Brain microvascular endothelial cell (primary cell): ENCODE measurements around the gene SBNO2.

Experiments used
- DNase-seq: peaks from one replicate; pipeline ENCODE4 v3.0.0-alpha.2; 2020
- H3K27ac ChIP-seq: fragments of 250-450 bp; sonication (Bioruptor Pico); 2 replicates; pipeline ENCODE4 v1.5.1; 2020; ENCODE audit warnings: mild to moderate bottlenecking, moderate library complexity
- H3K27me3 ChIP-seq: fragments of 250-450 bp; sonication (Bioruptor Pico); replicated peaks from 2 replicates; pipeline ENCODE4 v1.5.1; 2020; ENCODE audit warnings: mild to moderate bottlenecking
- H3K36me3 ChIP-seq: fragments of 250-450 bp; sonication (Bioruptor Pico); replicated peaks from 2 replicates; pipeline ENCODE4 v1.5.1; 2020; ENCODE audit warnings: mild to moderate bottlenecking
- H3K4me3 ChIP-seq: 2 replicates; pipeline ENCODE4 v1.5.1; 2011; ENCODE audit warnings: low read depth, mild to moderate bottlenecking, control low read depth, low read length, moderate library complexity
- CTCF ChIP-seq: IDR thresholded peaks from 2 replicates; pipeline ENCODE4 v1.5.1; 2011; ENCODE audit warnings: low read depth, mild to moderate bottlenecking, moderate library complexity, low read length, control low read depth, inconsistent platforms; ENCODE audit errors: missing control alignments
- in situ Hi-C: cut with HindIII; loops from 2 replicates; pipeline ENCODE4 v1.10.0; 2017; ENCODE audit warnings: low sequenced_read_pairs, low pct_ligation_motif_present

SBNO2 gene

GRCh38 chr19:1088416-1089010, 85.6 kb downstream of the SBNO2 start:
- DNase-seq, result no peak
- Histone ChIP-seq H3K27ac (no peak overlapping the region), H3K36me3 (peaks cover 39% of the 10 kb centered on the region), H3K27me3 (no peaks in the 10 kb centered on the region), H3K4me3 (no peak overlapping the region)
- no peak for TF ChIP-seq CTCF
- in situ Hi-C loops, result no loop called here

- TF ChIP-seq CTCF, result no peak
- in situ Hi-C loops, result no loop called here
- H3K27ac ChIP-seq, result no peak overlapping the region
- peaks cover 34% of the 10 kb centered on the region for H3K36me3 ChIP-seq
- no peaks in the 10 kb centered on the region for H3K27me3 ChIP-seq
- DNase-seq, result no peak
- no peak overlapping the region for H3K4me3 ChIP-seq
Observed at GRCh38 chr19:1087813-1088415, 86.2 kb downstream of the SBNO2 start.

DNA sequence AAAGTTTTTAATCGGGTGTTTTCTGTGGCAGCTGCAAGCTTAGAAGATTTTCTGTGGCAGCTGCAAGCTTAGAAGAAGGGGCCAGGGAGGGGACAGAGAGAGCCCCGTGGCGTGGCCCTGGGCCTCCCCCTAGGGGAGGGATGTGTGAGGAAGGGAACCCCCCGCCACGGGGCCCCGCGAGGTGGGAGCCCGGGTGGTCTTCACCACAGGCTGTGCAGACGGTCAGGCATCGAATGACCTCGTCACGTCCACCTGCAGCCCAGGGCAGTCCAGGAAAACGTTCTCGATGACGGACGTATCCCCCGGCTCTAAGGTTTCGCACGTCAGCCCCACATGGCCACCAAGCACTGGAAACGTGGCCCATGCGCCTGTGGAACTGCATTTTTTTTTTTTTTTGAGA, 87.5 kb downstream of the SBNO2 start:
- no peak overlapping the region for H3K27ac ChIP-seq
- peaks cover 28% of the 10 kb centered on the region for H3K36me3 ChIP-seq
- TF ChIP-seq CTCF, result no peak
- no peak for DNase-seq
- in situ Hi-C loops, result no loop called here
- H3K4me3 ChIP-seq, result no peak overlapping the region
- H3K27me3 ChIP-seq, result no peaks in the 10 kb centered on the region

- TF ChIP-seq CTCF, result no peak
- Histone ChIP-seq H3K4me3 (no peak overlapping the region), H3K27ac (no peak overlapping the region), H3K36me3 (peaks cover 22% of the 10 kb centered on the region), H3K27me3 (no peaks in the 10 kb centered on the region)
- in situ Hi-C loops, result no loop called here
- DNase-seq, result no peak
Observed at GRCh38 chr19:1085676-1086442, 88.2 kb downstream of the SBNO2 start.

DNA sequence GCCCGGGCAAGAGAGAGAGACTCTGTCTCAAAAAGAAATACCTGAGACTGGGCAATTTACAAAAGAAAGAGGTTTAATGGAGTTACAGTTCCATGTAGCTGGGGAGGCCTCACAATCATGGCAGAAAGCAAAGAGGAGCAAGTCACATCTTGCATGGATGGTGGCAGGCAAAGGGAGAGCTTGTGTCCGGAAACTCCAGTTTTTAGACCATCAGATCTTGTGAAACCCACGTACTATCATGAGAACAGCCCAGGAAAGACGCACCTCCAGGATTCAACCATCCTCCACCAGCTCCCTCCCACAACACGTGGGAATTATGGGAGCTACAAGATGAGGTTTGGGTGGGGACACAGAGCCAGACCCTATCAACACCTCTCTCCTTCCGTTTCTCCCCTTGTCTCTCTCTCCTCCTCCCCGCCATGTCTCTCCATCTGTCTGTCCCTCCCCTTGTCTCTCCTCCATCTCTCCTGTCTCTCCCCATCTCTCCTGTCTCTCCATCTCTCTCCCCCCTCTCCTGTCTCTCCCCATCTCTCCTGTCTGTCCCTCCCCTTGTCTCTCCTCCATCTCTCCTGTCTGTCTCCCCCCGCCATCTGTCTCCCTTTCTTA, 88.9 kb downstream of the SBNO2 start:
- no peak for TF ChIP-seq CTCF
- DNase-seq, result no peak
- Histone ChIP-seq H3K27ac (no peak overlapping the region), H3K4me3 (no peak overlapping the region), H3K27me3 (no peaks in the 10 kb centered on the region), H3K36me3 (peaks cover 18% of the 10 kb centered on the region)
- in situ Hi-C loops, result no loop called here
